Right renal cortex interstitium (tissue), 3 donors: ENCODE data around the gene CDK14. TPM values are rescaled to one million over a fixed set of nuclear protein-coding genes. Genes with fewer than 3 reads are reported as not detected.
"Not testable (repeated sequence)": the region's sequence is repeated elsewhere in the genome, so short reads cannot be mapped to it uniquely, and the experiment has no call there.

ENCODE experiments used
- DNase-seq, 3 donors: peaks; one replicate each; pipeline ENCODE4 v3.0.0-alpha.2; 2013; ENCODE audit warnings: low read depth in 3 of 3, low spot score in 2 of 3
- polyA plus RNA-seq, 3 donors: library from polyadenylated mRNA; unstranded; fragments of 120-200 nt; gene quantifications; one replicate each; pipeline ENCODE4 v1.2.1, GENCODE V29; 2013; ENCODE audit not compliant: insufficient read length in 3 of 3

Gene CDK14
- polyA plus RNA-seq, 3 donors, result 33.6 to 38.4 (median 36.2) TPM

DNA sequence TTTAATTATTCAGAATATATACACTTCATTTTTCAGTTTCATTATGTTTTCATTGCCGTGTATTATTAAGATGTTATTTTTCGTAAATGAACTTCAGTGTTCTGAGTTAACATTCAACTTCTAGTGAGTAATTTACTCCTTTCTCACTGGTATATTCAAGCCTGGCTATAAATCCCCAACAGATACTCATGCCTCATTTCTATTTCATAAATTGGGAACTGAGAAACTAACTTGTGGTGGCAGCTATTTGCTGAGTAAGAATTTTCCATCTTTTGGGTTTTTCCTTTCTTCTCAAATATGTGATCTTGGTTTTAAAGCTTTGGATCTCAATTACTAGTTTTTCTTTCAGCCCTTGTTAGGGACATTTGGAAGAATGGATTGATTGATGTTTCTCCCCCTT lies 281.1 kb downstream of the CDK14 start:
- no peak for DNase-seq

DNA sequence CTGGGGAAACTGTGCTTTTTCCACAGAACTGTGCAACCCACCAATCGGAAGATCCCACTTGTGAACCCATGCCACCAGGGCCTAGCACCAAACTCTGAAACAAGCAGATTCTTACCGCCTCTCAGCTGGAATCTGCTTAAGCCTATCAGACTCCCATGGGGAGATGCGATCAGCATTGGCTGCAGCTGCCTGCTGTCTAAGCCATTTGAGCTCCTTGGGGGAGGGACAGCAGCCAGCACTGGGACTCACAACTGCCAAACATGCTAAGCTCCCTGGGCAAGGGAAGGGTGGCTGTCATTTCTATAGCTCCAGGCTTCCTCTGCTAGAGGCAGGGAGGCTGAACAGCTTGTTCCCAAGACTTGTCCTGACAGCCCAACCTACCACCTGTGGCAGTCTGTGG lies 283.8 kb downstream of the CDK14 start:
- no peak for DNase-seq

DNA sequence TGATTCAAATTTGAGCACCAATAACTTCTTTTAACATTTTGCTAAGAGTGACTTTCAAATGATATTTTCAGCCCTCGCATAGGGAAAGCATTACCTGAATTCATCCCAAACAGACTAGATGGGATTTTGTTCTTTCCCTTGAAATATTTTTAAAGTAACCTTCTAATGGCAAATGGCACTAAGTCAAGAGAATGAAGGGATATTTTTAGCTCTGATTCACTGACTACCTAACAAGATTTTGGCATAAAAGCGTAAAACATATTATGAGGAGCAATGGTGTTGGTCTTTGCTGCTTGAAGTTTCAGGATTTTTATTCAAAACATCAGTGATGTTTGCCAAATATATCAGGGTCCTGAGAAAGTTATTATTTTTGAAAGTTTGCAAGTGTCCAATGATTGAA lies 290.3 kb downstream of the CDK14 start:
- DNase-seq, result no peak

DNA sequence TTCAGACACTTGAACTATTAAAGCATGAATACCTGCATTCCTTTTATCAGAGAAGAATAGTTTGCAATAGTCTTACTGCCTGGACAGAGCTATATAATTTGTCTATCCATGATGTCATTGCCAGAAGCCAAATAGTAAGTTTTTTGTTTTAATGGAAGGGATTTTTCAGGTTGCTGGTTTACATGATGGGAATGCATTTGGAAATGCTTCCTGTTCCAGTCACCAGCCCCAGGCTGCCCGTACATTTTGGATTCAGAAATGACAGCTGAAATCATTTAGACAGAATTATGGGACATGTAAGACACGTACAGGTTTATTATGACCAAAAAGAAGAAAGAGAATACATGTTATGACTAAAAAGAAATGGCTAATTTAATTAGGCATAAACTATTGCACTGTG lies 293.1 kb downstream of the CDK14 start:
- DNase-seq, result no peak

DNA sequence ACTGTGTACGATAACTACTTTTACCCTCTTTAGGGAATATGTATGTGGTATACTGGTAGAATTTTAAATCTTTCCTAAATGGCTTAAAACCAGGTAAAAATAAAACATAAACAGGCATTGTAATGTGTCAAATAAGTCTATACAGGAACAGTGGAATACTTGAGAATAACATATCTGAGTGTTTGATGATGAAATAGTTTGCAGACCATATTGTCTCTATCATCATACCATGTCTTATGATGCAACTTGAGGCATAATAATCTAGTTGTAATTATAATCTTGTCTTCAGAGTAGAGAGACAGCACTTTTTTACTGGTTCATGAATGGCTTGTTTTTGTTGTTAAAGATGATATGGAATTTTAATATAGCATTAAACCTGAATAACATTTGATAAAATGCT lies 293.5 kb downstream of the CDK14 start:
- no peak for DNase-seq

DNA sequence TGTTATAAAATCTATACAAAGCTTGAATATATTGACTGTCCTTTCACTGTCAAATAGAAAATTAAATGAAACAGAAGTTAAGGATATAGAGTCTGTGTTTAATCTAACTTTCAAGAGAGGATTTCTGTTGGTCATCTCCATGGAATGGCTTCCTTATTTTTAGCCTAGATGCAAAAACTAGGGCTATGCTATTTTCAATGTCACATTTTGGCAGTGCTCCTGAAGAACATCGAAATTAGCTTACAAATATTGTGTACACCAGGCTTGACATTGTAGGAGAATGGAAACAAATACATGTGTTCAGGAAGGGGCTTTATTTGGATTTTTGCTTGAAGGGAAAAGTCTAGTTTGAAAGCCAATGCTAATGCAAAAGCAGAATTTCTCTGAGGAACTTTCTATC lies 295.4 kb downstream of the CDK14 start:
- no peak for DNase-seq

DNA sequence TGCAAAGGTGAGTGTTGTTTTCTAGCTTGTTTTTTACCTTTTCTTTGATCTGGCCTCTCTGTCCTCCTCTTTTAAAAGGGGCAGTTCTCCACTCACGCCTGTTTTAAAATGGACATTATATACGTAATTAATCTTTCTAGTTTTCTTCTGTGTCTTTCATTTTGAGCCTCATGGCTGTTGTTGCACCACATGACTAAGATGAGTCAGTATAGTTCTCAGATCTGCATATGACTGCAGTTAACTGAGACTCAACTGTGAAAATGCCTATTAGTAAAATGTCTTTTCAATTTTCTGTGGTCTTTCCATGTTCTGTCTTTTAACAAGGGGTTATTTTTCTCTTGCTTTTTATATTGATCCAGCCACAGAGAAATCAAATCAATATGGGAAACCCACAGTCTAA lies 296.1 kb downstream of the CDK14 start:
- no peak for DNase-seq

DNA sequence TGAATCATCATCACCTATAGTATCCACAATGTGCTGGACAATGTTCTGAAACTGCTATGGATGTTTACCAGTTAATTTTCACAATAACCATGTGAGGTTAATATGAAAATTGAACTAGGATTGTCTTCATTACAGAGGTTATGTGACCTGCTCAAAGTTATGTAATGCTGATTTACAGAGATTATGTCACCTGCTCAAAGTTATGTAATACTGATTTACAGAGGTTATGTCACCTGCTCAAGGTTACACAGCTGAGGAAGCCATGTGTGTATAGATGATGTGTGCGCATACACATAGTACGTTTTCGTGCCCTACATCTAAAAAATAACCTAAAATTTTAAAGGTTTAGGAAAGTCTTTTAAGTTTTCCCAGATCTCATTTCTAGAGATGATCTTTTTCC lies 298.0 kb downstream of the CDK14 start:
- no peak for DNase-seq

DNA sequence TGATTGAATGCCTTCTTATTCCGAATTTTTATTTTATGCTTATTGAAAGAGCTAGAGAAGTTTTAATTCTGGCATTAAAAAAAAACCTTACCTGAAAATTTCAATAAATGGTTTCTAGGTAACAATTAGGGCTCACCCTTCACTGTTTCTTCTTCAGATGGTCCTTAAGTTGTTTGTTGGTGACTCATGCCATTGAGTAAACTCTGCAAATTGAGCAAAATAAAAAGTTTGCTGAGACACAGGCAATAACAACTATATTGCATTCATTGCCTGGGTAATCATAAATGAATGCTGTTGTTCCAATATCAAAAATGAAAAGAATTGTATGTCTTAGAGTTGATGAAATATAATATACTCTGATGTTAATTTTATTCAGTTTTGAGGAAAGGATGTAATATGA lies 300.3 kb downstream of the CDK14 start:
- no peak for DNase-seq

DNA sequence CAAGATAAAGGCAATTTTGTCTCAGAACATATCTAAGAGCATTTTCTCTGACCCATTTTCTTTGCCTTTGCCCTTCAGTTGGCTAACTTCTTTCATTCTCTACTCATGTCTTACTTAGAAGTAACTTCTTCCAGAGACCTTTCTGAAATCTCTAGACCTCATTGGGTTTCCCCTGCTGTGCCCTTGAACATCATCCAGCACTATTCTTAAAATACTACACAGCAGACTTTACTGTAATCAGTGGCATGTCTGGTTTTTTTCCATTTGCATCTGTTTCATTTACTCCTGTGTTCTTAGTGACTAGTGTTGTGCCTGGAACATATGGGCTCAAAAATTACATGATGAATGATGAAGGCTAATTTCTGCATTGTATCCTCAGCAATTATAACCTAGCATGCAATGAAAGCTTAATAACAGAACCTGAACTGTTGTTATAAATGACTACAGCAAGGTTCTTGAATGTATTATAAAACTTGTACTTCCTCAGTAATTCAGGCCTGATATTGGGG lies 301.9 kb downstream of the CDK14 start:
- no peak for DNase-seq

DNA sequence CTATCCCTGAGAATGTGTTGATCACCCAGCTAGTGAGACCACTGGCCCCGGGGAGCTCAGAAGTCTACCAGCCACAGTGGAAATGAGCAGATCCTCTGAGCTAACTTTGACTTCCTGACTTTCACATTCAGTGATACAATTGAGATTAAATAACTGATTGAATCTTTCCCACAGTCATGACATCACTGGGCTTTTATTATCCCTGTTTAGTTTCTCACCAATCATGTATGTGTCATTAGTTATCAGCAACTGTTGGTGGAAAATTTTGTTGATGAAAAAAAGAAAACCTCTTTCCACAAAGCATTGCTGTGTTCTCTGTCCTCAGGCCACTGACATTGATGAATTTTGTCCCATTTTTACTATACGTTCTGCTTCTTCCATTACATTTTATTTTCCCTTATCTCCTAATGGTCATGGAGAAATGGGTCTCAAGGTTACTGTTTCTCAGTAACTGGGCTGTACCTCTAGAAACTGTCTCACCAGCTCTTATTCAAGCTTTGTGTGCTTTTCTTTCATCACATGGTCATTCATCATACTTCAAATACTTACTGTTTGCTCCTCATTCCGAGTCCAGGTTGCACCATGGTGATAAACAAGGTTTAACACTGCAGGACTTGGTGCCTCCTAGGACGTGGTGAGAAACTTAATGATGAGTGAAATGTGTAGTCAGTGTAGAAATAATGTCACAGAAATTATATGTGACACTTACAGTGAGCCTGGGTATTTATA lies 304.7 kb downstream of the CDK14 start:
- no peak for DNase-seq

DNA sequence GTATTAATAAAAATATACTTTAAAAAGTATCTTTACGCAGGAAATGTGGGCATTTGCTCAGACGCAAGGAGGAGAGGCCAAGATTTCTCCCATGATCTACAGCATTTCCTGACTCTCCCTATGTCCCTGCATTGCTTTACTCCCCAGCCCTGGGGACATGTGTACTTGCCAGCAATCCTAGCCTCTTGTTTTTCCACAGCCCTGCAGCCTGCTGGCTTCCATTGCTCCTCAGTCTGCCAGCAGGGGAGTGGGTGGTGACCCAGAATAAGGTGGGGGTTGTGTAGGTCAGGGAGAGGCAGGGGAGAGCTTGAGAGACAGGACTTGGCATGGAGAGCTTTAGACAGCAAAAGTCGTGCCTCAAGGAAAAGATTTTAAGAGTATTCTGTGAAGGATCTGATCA lies 307.7 kb downstream of the CDK14 start:
- no peak for DNase-seq

DNA sequence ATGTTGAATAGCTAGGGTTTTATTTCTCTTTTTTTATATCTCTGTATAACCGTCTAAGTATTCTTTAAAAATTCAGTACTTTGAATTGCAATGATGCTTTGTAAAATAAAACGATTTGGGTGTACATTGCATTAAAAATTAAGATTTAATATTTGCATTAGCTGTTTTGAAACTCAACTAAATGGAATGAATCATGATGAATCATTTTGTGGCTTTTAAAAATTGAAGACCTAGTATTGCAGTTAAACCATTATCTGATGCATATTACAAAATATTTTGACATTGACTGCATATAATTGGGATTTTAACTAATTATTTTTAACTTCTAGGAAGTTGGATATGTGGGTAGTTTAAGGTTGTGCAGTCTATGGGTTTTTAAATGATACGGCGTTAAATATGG lies 314.0 kb downstream of the CDK14 start:
- no peak for DNase-seq

DNA sequence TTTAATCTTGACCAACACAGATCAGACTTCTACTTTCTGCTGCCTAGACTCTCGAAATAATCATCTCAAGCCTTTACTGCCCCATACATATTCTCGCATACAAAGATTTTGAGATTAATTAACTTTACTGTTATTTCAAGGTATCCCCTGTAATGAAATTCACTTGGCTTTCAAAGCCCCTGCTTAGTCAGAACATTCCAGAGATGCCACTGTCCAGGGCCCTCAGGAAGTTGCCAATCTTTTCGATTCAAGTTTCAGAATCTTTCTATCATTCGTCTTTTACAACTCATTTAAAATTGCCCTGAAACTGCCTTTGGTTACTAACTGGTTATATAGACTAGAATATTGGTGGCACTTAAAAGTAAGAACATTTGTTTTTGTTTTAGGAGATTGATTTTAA lies 320.2 kb downstream of the CDK14 start:
- DNase-seq, result no peak

DNA sequence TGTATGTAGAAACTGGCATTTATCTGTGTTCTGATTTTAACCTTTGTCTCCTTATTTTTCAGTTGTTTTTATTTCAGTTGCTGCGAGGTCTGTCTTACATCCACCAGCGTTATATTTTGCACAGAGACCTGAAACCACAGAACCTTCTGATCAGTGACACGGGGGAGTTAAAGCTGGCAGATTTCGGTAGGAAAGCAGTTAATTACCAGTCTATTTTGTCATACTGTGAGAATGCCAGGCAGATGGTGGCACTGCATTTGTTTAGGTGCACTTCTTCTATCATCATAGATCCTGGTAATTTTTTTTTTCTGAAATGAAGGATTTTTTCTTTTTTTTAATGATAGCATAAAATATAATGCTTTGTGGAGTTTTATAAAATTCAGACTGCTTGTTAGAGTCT lies 321.4 kb downstream of the CDK14 start:
- no peak for DNase-seq

DNA sequence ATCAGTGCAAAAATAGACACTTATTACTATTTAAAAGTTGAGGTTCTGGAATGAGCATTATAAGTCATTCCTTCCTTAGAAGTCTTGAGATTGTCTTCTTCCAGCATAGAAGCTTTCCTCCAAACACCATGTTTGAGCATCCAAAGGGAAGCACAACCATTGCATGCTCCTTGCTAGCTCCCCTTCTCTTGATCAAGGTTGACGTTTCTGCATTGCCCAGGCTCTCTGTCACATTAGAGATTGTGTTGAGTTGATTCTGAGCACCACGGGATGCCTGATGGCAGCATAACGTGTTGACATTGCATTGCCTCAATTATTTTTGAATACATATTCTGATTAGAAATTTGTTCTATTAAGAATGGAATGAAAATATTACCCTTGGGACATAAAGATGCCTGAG lies 322.2 kb downstream of the CDK14 start:
- no peak for DNase-seq

DNA sequence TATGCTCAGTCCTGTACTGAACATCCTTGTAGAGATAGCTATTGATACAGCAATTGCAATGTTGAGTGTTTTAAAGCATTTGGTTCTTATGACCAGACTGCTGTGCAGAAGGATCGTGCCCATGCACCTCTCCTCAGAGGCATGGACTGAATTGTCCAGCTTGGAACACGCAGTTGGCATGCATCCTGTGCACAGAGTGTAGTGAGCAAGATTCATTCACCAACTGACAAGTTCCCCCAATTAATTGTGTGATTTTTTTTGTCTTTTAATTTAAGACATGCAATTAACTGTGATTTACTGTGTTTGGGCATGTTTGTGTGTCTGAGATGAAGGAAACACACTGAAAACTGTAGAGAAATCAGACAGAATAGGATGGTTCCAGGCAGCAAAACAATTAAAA lies 323.7 kb downstream of the CDK14 start:
- DNase-seq, result no peak

DNA sequence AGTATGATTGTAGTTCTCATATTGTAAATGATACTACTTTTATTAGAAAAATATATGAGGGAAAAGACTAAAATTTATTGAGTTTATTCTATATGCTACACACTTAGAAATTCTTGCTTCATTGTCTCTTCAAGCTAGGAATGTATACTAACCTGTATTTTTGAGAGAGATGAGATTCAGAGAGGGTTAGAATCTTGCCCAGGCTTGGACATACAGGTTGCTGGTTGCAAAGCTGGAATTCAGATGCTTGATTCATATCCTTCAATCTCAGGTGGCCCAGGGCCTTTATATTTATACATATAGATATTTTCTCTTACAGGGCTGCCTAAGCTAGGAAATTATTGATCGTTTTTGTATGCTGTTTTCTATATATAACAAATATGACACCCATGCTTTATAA lies 324.2 kb downstream of the CDK14 start:
- no peak for DNase-seq

DNA sequence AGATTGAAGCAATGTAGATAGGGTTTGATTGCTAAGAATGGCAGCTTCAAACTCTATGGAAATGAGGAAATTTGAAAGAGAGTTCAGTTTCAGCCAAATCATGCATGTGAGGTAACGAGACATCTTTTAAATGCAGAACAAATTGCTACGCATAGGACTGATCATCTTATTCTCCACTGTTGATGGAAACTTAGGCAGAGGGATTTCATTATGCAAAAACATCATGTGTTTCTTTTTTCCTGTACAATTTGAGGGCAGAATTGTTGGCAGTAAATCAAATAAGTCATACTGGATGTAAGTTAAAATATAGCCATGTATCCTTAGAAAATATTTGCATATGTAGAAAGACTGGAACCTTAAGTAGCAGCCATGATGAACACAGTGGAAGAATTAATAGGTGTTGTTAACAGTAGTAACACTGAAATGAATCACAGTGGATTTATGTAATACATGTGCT lies 327.4 kb downstream of the CDK14 start:
- DNase-seq, result no peak

DNA sequence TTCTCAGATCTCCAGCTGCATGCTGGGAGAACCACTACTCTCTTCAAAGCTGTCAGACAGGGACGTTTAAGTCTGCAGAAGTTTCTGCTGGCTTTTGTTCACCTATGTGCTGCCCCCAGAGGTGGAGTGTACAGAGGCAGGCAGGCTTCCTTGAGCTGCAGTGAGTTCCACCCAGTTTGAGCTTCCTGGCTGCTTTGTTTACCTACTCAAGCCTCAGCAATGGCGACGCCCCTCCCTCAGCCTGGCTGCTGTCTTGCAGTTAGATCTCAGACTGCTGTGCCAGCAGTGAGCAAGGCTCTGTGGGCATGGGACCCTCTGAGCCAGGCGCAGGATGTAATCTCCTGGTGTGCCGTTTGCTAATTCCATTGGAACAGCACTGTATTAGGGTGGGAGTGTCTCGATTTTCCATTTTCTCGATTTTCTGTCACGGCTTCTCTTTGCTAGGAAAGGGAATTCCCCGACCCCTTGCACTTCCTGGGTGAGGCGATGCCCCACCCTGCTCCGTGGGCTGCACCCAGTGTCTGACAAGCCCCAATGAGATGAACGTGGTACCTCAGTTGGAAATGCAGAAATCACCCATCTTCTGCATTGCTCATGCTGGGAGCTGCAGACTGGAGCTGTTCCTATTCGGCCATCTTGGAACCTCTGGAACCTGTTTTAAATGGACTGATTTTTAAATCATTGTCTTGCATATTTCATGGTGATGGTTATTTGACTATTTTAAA lies 332.7 kb downstream of the CDK14 start:
- not testable (repeated sequence) for DNase-seq

DNA sequence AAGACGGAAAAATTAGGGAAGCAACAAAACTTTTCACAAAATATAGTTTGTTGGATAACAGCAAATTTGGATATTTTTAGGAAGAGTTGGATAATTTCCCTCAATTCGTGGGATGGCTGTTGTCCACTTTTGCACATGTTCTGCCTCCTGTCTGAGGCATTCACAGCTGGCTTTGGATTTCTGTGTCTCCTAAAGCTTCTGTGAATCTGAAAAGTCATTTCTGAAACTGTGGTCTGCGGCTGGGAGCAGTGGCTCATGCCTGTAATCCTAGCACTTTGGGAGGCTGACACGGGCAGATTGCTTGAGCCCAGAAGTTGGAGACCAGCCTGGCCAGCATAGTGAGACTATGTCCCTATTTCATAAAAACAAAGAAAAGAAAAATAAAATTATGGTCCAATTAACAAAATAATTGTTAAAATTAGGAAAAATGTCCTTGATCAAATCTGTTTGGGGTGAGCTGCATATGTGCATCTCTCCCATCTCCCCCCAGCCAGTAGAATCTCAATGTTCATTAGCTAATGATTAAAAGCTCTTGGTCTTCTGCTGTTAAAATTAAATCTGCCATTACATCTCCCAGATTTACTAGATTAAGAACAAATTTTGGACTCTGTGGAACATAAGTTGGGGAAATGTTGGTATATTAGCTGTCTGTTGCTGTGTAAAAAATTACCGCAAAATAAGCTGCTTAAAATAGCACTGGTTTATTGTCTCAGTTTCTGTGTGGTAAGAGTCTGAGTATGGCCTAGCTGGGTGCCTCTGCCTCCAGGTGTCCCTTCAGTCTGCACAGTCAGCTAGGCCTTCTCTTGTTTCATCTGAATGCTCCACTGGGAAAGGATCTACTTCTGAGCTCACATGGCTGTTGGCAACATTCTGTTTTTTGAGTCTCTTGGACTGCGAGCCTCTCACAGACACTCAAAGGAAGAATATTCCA lies 336.1 kb downstream of the CDK14 start:
- no peak for DNase-seq
